Measurements from ENCODE around the gene ADCY1.

ADCY1 gene

DNA sequence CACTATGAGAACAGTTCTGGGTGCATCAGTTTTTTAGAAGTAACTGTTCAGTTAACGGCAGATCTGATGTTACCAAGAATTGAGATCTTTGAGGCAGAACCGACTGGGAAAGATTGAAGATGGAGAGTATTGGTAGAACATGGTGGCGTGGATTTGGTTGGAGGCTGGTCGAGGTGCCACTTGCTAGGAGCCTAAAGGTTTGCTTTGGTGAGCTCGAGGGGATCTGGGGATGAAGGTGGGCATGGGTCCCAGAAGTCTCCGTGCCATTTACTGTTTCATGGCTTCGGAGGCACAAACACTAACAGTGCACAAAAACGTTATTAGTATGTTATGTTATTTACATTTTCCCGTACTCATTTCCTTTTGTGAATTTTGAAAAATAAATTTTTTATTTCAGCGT, 81.4 kb downstream of the ADCY1 start:
- DNase-seq: no peak

DNA sequence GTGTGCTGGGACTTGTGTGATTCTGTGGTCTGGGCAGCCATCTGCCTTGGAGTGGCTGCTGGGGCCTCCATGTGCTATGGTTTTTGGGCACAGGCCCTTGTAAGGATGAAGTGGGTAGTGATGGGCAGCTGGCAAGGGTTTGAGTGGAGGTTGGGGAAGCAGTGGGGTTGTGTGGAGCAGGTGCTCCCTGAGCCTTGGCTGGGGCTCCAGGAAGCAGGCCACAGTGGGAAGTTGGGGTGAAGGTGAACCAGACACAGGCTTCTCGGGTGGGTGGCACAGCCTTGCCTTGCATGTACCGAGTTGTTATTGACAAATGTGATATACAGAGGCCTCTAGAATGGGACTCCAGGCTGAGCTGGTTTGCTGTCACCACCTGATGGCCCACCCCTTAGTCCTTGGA, 82.3 kb downstream of the ADCY1 start:
- DNase-seq: no peak

GRCh38 chr7:45657136-45657889, 83.1 kb downstream of the ADCY1 start:
- no peak for DNase-seq

GRCh38 chr7:45657890-45658715, 83.9 kb downstream of the ADCY1 start:
- no peak for DNase-seq

- DNase-seq: no peak
Measured at GRCh38 chr7:45658716-45659495, 84.7 kb downstream of the ADCY1 start.

- no peak for DNase-seq
Measured at GRCh38 chr7:45659496-45660139, 85.5 kb downstream of the ADCY1 start.

DNA sequence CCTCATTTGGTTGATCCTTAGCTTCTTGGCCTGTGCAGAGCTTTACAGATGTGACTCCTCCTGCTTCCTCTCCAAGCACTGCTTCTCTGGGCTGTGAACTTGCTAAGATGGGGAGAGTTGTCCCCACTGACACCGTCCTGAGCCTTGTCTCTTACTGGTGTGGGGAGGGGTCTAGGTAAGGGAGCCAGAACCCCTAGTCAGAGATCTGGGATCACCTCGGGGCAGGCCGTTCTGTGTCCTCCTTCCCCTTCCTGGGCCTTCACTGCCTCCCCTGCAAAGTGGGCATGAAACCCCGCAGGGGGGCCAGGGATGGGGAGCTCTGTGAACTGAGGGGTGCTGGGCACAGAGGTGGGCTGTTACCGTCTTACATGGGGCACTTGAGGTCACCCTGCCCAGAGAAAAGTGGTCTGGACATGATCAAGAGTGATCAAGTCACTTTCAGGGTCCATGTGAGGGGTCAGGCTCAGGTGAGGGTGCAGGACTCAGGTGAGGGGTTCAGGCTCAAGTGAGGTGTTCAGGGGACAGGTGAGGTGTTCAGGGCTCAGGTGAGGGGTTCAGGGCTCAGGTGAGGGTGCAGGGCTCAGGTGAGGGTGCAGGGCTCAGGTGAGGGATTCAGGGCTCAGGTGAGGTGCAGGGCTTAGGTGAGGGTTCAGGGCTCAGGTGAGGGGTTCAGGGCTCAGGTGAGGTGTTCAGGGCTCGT, 86.2 kb downstream of the ADCY1 start:
- no peak for DNase-seq

DNA sequence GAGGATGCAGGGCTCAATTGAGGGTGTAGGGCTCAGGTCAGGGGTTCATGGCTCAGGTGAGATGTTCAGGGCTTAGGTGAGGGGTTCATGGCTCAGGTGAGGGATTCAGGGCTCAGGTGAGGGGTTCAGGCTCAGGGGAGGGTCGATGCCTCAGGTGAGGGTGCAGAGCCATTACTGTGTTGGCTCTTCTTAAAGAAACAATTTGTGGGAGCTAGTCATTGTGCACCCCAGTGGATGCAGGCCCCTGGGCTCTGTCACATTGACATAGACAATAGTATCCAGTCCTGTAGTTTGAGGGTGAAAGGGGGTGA, 86.7 kb downstream of the ADCY1 start:
- DNase-seq: no peak

DNA sequence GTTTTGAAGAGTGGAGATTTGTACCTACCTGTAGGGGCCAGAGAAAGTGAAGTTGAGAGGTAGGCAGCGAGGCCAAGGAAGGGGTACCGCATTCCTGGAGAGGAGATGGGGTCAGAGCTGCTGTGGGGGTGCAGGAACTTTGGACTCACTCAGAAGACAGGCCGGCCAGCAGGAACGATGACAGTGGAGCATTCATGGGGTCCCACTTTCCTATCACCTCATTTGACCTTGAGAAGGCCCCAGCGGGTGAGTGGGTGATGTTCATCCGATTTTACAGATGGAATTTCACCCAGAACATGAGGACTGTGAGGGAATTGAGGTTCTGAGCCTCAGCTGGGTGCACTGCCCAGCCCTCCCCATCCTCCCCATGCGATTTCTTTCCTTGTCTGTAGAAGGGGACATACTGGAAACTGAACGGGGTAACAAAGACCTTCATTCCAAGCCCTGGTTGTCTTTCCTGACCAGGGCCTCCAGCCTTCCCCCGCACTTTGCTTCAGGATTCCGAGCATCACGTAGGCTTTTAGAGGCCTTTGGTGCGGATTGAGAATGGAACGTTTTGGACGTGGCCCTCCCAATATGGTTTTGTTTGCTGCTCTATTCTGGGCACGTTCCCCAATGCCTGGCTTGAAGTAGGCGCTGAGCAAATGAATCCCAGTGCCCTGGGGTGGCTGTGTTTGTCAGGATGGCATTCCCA, 87.3 kb downstream of the ADCY1 start:
- no peak for DNase-seq

DNA sequence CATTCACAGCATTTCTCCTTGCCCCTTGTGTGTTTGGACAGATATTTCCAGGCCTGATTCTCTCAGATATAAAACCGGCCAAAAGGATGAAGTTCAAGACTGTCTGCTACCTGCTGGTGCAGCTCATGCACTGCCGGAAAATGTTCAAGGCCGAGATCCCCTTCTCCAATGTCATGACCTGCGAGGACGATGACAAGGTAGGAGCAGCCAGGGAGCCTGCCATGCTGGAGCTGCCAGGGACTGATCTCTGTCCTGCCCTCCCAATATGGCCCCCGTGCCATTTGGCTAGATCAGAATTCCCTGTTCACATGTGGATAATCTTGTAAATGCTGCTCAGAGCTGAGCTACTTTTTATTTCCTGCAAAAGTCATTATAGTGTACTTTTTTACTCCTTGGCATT, 87.8 kb downstream of the ADCY1 start:
- no peak for DNase-seq

- no peak for DNase-seq
Measured at GRCh38 chr7:45662540-45663166, 88.5 kb downstream of the ADCY1 start.

GRCh38 chr7:45663167-45663921, 89.2 kb downstream of the ADCY1 start:
- peak; percentile 35 for DNase-seq

- DNase-seq: no peak
Measured at GRCh38 chr7:45663965-45664633, 89.9 kb downstream of the ADCY1 start.

DNA sequence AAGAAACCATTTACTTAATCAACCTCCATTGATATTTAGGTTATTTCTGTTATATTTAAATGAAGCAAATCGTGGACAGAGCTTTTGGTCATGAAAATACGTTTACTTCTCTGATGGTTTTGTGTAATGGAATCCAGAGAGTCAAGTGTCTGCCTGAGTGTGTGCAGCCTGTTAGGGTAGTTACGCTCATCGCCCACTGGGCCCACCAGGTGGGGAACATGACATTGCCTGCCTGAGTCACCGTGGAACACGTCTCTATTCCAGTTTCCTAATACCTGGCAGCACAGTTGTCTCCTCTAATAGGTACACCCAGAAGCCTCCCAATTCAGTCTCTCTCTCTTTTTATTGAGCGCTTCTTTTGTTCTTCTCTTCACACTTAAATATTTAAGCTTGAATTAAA, 91.0 kb downstream of the ADCY1 start:
- no peak for DNase-seq

- DNase-seq: no peak
Measured at GRCh38 chr7:45670227-45670626, 96.1 kb downstream of the ADCY1 start.

GRCh38 chr7:45670717-45671116, 96.5 kb downstream of the ADCY1 start:
- no peak for DNase-seq

DNA sequence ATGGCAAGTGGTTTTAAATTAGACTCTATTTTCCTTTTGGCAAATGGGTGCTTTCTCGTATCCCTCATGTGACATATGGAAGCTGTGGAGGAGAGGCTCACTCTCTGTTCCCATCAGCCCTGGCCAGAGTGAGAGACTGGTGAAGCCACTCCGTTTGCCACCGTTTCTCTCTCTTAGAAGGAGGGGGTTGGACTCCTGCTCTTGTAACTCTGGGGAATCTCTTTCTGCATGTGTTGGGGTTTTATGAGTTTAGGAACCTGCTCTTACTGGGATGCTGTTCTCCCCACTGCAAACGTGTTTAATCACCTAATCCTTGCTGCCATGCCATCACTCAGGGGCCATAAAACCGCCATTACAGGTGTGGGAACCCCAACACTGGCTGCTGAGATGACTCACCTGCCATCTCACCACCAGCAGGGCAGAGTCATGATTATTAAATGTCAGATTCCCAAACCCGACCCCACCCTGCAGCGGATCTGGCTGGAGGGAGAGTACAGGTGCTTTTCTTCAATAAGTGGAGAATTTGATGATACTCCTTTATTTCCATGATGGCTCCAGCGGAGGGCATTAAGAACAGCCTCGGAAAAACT, 103.2 kb downstream of the ADCY1 start:
- DNase-seq: no peak

DNA sequence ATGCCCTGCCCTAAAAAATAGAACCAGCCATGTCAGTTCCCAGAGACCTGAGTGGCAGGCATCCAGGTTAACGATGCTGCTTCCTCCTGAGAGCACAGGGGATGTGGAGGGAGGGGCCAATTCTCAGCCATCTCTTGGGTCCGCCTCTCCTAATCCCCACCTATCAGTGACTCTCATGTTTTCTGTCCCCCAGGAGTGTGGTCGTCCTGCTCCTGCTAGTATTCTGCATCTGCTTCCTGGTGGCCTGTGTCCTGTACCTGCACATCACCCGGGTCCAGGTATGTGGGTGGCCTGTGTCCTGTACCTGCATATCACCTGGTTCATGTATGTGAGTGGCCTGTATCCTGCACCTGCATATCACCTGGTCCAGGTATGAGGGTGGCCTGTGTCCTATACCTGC, 105.3 kb downstream of the ADCY1 start:
- DNase-seq: no peak

DNA sequence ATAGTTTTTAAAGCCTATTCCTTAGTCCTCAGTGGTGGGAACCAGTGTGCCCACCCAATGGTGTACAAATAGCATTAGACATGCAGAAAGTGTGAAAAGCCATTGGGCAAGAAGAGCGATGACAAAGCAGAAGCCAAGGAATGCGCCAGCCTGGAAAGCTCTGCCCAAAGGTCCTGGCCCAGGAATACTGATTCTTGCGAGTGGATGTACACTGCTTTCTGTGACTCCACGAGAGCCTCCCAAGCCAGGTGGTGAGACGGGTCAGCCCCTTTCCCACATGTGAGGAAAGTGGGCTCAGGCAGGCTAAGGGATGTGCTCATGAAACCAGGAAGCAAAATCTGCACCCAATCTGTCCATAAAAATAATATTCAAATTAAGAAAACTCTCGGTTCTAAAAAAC, 106.6 kb downstream of the ADCY1 start:
- DNase-seq: no peak

All from stimulated activated CD4-positive, alpha-beta T cell treated with anti-CD3 and anti-CD28 coated beads, Interleukin-15, amount 100 ng/mL, for 24 hours (primary cell).